WTC11 (cell line): ENCODE measurements around the gene ZNF608. TPM values are rescaled to one million over a fixed set of nuclear protein-coding genes. Genes with fewer than 3 reads are reported as not detected.

Experiments
- ATAC-seq: fragments of 200-7000 bp; cut with Tn5 transposase; 2 replicates; pipeline ENCODE4 v1.10.0; 2021; ENCODE audit warnings: mild to moderate bottlenecking, moderate library complexity
- CTCF ChIA-PET: fragments of 300-600 bp; sonication (Branson Sonifier 250); formaldehyde crosslinking; loops from one replicate; lab custom pipeline; 2021; ENCODE audit warnings: antibody characterized with exemption; lab: Charles Lee
- POLR2A ChIA-PET: fragments of 350-600 bp; sonication (Branson Sonifier 250); formaldehyde crosslinking; loops from one replicate; lab custom pipeline; 2021; ENCODE audit warnings: antibody characterized with exemption; lab: Charles Lee
- DNase-seq: peaks from one replicate; pipeline ENCODE4 v3.0.0; 2021; ENCODE audit warnings: low spot score
- H3K27ac Mint-ChIP-seq: 2 replicates; pipeline ENCODE4 v1.8.0; 2021; ENCODE audit warnings: mixed read lengths
- H3K27me3 Mint-ChIP-seq: 2 replicates; pipeline ENCODE4 v1.8.0; 2021; ENCODE audit warnings: low read depth, mild to moderate bottlenecking, moderate library complexity, mixed read lengths
- H3K36me3 Mint-ChIP-seq: 2 replicates; pipeline ENCODE4 v1.8.0; 2021; ENCODE audit warnings: mixed read lengths
- H3K4me1 Mint-ChIP-seq: 2 replicates; pipeline ENCODE4 v1.8.0; 2022; ENCODE audit warnings: mixed read lengths
- H3K4me3 Mint-ChIP-seq: 2 replicates; pipeline ENCODE4 v1.8.0; 2021; ENCODE audit warnings: mild to moderate bottlenecking, moderate library complexity, mixed read lengths
- H3K9me3 Mint-ChIP-seq: 2 replicates; pipeline ENCODE4 v1.8.0; 2021; ENCODE audit warnings: mixed read lengths
- GRHL2 ChIP-seq: fragments of 250-450 bp; sonication (Bioruptor Pico); IDR thresholded peaks from 2 replicates; pipeline ENCODE4 v1.8.0; 2022; ENCODE audit warnings: mild to moderate bottlenecking, moderate library complexity; ENCODE audit not compliant: insufficient replicate concordance, severe bottlenecking
- NR1H2 ChIP-seq: sonication (generic); formaldehyde crosslinking; IDR thresholded peaks from 2 replicates; pipeline ENCODE4 v1.9.0; 2021; ENCODE audit warnings: mild to moderate bottlenecking, moderate library complexity, missing genetic modification reagents
- NR3C1 ChIP-seq: sonication (generic); formaldehyde crosslinking; conservative IDR thresholded peaks from 2 replicates; pipeline ENCODE4 v1.8.1; 2023; ENCODE audit warnings: low read depth, mild to moderate bottlenecking, missing genetic modification reagents
- RELA ChIP-seq: sonication (generic); formaldehyde crosslinking; IDR thresholded peaks from 2 replicates; pipeline ENCODE4 v1.8.1; 2022; ENCODE audit warnings: missing genetic modification reagents, mild to moderate bottlenecking, borderline replicate concordance
- RORB ChIP-seq: fragments of 250-450 bp; sonication (Bioruptor Pico); IDR thresholded peaks from 2 replicates; pipeline ENCODE4 v1.9.0; 2021; ENCODE audit warnings: mild to moderate bottlenecking
- SP1 ChIP-seq: sonication (generic); formaldehyde crosslinking; conservative IDR thresholded peaks from 2 replicates; pipeline ENCODE4 v1.8.1; 2022; ENCODE audit warnings: missing genetic modification reagents
- TEAD1 ChIP-seq: sonication (generic); formaldehyde crosslinking; IDR thresholded peaks from 2 replicates; pipeline ENCODE4 v1.8.0; 2022; ENCODE audit warnings: mild to moderate bottlenecking, missing genetic modification reagents
- TP53 ChIP-seq: sonication (generic); formaldehyde crosslinking; IDR thresholded peaks from 2 replicates; pipeline ENCODE4 v1.8.1; 2023; ENCODE audit warnings: mild to moderate bottlenecking, missing genetic modification reagents
- ZNF396 ChIP-seq: fragments of 250-450 bp; sonication (Bioruptor Pico); IDR thresholded peaks from 2 replicates; pipeline ENCODE4 v1.8.0; 2021; ENCODE audit warnings: mild to moderate bottlenecking, moderate library complexity, borderline replicate concordance
- ZNF416 ChIP-seq: fragments of 250-450 bp; sonication (Bioruptor Pico); IDR thresholded peaks from 2 replicates; pipeline ENCODE4 v1.9.0; 2021; ENCODE audit warnings: mild to moderate bottlenecking, inconsistent platforms
- ZNF671 ChIP-seq: fragments of 250-450 bp; sonication (Bioruptor Pico); IDR thresholded peaks from 2 replicates; pipeline ENCODE4 v1.8.0; 2021; ENCODE audit warnings: mild to moderate bottlenecking
- total RNA-seq: library from RNA; stranded (reverse); gene quantifications from 3 replicates; pipeline ENCODE4 v1.2.3, GENCODE V29; 2021
- TF ChIP-seq, protein P1 (sequence below): sonication (generic); formaldehyde crosslinking; IDR thresholded peaks from 2 replicates; pipeline ENCODE4 v1.8.1; 2023; ENCODE audit warnings: mild to moderate bottlenecking, moderate library complexity, missing genetic modification reagents
- TF ChIP-seq, protein P2 (sequence below): sonication (generic); formaldehyde crosslinking; IDR thresholded peaks from 2 replicates; pipeline ENCODE4 v1.8.0; 2022; ENCODE audit warnings: mild to moderate bottlenecking, missing genetic modification reagents
- TF ChIP-seq, protein P3 (sequence below): sonication (generic); formaldehyde crosslinking; IDR thresholded peaks from 2 replicates; pipeline ENCODE4 v1.8.1; 2023; ENCODE audit warnings: mild to moderate bottlenecking, missing genetic modification reagents
- TF ChIP-seq, protein P4 (sequence below): sonication (generic); formaldehyde crosslinking; IDR thresholded peaks from 2 replicates; pipeline ENCODE4 v1.8.1; 2022; ENCODE audit warnings: mild to moderate bottlenecking, moderate library complexity, missing genetic modification reagents
- TF ChIP-seq, protein P5 (sequence below): sonication (generic); formaldehyde crosslinking; IDR thresholded peaks from 2 replicates; pipeline ENCODE4 v1.8.0; 2022; ENCODE audit warnings: mild to moderate bottlenecking, missing genetic modification reagents
- TF ChIP-seq, protein P6 (sequence below): sonication (generic); formaldehyde crosslinking; IDR thresholded peaks from 2 replicates; pipeline ENCODE4 v1.8.0; 2022; ENCODE audit warnings: missing genetic modification reagents

The ZNF608 gene
- total RNA-seq, 1 experiment from 2014 or later, result 40.6 TPM

DNA sequence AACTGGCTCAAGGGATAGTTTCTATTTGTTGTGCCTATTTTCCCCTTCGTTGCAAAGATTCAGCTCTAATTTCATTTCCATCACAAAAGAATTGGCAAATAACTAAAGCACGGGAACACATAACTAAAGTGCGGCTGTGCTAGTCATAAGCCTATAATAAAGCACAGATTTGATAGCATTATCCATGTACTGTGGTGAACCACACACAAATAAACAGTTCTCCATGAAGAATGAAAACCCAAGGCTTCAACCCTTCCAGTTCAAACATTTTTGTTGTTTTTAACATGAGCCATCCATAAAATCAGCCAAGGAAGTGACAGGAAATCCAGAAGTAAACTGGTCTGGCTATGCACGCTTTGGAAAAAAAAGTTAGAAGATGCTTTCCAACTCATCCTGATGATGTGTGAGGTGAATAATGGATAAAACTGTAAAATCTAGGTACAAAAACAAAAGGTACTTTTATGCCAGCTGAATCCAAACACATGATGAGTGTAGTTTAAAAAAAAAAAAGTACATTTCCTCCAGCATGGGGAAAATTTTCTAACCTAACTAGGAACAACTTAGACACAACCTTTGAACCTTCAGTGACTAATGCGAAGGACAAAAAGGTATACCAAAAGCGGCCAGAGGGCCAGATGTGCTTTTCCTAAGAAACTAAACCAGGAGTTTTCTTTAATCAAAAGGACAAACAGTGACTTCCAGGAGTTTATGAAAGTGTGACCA is 10.2 kb downstream of the ZNF608 start:
- Mint-ChIP-seq H3K9me3 (peaks cover under 1% of the 10 kb centered on the region), H3K27me3 (0 out of 2 replicates have a peak, but pooled peaks cover 1% of the 10 kb centered on the region), H3K4me1 (no peaks in the 10 kb centered on the region; the same call in none of the 2 replicates), H3K4me3 (peak overlapping the region; percentile 50), H3K27ac (peak overlapping the region; percentile 93), H3K36me3 (no peaks in the 10 kb centered on the region; the same call in 1 of the 2 replicates)
- no peak for TF ChIP-seq ZNF416
- no peak for TF ChIP-seq TP53
- TF ChIP-seq, protein P1, sequence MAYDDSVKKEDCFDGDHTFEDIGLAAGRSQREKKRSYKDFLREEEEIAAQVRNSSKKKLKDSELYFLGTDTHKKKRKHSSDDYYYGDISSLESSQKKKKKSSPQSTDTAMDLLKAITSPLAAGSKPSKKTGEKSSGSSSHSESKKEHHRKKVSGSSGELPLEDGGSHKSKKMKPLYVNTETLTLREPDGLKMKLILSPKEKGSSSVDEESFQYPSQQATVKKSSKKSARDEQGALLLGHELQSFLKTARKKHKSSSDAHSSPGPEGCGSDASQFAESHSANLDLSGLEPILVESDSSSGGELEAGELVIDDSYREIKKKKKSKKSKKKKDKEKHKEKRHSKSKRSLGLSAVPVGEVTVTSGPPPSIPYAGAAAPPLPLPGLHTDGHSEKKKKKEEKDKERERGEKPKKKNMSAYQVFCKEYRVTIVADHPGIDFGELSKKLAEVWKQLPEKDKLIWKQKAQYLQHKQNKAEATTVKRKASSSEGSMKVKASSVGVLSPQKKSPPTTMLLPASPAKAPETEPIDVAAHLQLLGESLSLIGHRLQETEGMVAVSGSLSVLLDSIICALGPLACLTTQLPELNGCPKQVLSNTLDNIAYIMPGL, result no peak
- no peak for DNase-seq
- ChIA-PET POLR2A (interaction anchor here (1.6 kb wide), 1 partner anchor 12 kb away, joined by 6 read pairs; no protein-coding TSS in a partner anchor), CTCF (no interaction called here)
- ATAC-seq, result no peak

DNA sequence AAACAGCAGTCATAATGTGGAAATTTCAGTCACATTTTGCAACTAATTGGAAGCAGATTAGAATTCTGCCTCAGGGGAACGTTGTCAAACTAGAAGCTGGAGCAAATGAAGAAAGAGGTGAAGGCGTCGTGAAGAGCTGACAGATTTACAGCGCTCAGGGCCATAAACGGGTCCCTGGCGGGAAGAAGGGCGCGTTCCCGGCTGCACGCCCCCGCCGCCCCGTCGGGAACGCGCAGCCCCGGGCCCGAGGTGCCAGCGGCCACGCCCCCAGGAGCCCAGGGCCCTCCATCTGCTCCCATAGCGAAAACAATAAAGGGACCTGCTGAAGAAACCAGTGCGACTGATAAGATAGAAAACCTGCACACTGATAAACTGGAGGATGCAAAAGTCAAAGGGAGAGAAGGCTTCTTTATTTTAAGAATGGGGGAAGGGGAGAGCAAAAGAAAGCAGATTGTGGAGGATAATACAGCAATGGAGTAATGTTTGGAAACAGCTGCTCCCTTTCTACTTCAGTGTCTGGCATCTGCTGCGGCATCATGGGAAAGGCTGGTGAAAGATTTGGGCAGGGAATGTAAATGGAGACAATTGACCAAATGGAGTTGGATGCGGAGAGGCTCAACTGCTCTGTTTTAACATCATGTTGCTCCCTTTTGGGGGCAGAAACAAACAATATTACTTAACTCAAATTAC is 11.1 kb downstream of the ZNF608 start:
- H3K4me1 Mint-ChIP-seq, result peaks cover 5% of the 10 kb centered on the region
- TF ChIP-seq, protein P2, sequence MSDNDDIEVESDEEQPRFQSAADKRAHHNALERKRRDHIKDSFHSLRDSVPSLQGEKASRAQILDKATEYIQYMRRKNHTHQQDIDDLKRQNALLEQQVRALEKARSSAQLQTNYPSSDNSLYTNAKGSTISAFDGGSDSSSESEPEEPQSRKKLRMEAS (CRISPR knock-in tag), result peak; percentile 62; the same call in 1 of the 2 replicates
- TF ChIP-seq TEAD1 (CRISPR knock-in tag), result no peak
- no peak for TF ChIP-seq NR1H2 (CRISPR knock-in tag)
- TF ChIP-seq, protein P3, sequence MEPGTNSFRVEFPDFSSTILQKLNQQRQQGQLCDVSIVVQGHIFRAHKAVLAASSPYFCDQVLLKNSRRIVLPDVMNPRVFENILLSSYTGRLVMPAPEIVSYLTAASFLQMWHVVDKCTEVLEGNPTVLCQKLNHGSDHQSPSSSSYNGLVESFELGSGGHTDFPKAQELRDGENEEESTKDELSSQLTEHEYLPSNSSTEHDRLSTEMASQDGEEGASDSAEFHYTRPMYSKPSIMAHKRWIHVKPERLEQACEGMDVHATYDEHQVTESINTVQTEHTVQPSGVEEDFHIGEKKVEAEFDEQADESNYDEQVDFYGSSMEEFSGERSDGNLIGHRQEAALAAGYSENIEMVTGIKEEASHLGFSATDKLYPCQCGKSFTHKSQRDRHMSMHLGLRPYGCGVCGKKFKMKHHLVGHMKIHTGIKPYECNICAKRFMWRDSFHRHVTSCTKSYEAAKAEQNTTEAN, result no peak
- TF ChIP-seq SP1 (CRISPR knock-in tag), result peak; percentile 35; the same call in 1 of the 2 replicates
- TF ChIP-seq, protein P4, sequence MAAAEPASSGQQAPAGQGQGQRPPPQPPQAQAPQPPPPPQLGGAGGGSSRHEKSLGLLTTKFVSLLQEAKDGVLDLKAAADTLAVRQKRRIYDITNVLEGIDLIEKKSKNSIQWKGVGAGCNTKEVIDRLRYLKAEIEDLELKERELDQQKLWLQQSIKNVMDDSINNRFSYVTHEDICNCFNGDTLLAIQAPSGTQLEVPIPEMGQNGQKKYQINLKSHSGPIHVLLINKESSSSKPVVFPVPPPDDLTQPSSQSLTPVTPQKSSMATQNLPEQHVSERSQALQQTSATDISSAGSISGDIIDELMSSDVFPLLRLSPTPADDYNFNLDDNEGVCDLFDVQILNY (CRISPR knock-in tag), result 0 out of 2 replicates have a peak, but pooled peaks have one; percentile 51
- TF ChIP-seq ZNF671 (CRISPR knock-in tag), result no peak
- TF ChIP-seq RORB (CRISPR knock-in tag), result no peak
- no peak for TF ChIP-seq RELA (CRISPR knock-in tag)
- H3K9me3 Mint-ChIP-seq, result no peaks in the 10 kb centered on the region
- no peaks in the 10 kb centered on the region for H3K36me3 Mint-ChIP-seq
- ChIA-PET POLR2A (interaction anchor here (0.6 to 1.6 kb wide), 2 partner anchors 13 to 16 kb away, joined by 3 to 6 read pairs; no protein-coding TSS in a partner anchor), CTCF (no interaction called here)
- peak overlapping the region; percentile 93 for H3K27ac Mint-ChIP-seq
- DNase-seq, result peak; percentile 71
- peak; percentile 65 for ATAC-seq
- no peaks in the 10 kb centered on the region for H3K27me3 Mint-ChIP-seq
- H3K4me3 Mint-ChIP-seq, result peak overlapping the region; percentile 54

DNA sequence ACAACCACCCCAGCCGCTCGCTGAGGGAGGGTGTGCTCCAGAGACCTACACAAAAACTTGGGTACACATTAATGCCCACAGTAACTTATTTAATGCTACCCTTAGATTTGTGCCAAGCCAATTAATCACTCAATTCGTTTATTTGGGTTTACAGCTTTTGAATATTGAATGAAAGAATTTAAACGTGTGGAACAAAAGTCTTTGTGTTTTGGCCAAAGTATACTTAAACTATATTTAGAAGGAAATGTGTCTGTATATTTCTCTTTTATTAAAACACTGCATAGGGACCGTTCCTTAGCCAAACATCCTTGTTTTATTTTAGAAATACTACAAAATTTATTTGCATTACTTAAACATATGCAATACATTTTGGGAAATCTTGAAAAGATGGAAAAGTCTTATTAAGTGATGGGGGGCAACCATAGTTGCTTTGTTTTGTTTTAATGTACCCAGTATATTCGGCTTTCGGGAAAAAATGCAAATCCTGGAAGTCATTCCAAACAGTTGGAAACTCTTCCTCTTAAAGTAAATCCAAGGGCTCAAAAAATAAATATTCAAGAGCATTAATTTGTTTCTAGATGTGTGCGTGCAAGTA is 11.8 kb downstream of the ZNF608 start:
- H3K36me3 Mint-ChIP-seq, result no peaks in the 10 kb centered on the region
- TF ChIP-seq, protein P5, sequence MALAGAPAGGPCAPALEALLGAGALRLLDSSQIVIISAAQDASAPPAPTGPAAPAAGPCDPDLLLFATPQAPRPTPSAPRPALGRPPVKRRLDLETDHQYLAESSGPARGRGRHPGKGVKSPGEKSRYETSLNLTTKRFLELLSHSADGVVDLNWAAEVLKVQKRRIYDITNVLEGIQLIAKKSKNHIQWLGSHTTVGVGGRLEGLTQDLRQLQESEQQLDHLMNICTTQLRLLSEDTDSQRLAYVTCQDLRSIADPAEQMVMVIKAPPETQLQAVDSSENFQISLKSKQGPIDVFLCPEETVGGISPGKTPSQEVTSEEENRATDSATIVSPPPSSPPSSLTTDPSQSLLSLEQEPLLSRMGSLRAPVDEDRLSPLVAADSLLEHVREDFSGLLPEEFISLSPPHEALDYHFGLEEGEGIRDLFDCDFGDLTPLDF, result no peak
- TF ChIP-seq NR3C1 (no peak), ZNF396 (no peak), GRHL2 (CRISPR knock-in tag) (no peak)
- TF ChIP-seq, protein P6, sequence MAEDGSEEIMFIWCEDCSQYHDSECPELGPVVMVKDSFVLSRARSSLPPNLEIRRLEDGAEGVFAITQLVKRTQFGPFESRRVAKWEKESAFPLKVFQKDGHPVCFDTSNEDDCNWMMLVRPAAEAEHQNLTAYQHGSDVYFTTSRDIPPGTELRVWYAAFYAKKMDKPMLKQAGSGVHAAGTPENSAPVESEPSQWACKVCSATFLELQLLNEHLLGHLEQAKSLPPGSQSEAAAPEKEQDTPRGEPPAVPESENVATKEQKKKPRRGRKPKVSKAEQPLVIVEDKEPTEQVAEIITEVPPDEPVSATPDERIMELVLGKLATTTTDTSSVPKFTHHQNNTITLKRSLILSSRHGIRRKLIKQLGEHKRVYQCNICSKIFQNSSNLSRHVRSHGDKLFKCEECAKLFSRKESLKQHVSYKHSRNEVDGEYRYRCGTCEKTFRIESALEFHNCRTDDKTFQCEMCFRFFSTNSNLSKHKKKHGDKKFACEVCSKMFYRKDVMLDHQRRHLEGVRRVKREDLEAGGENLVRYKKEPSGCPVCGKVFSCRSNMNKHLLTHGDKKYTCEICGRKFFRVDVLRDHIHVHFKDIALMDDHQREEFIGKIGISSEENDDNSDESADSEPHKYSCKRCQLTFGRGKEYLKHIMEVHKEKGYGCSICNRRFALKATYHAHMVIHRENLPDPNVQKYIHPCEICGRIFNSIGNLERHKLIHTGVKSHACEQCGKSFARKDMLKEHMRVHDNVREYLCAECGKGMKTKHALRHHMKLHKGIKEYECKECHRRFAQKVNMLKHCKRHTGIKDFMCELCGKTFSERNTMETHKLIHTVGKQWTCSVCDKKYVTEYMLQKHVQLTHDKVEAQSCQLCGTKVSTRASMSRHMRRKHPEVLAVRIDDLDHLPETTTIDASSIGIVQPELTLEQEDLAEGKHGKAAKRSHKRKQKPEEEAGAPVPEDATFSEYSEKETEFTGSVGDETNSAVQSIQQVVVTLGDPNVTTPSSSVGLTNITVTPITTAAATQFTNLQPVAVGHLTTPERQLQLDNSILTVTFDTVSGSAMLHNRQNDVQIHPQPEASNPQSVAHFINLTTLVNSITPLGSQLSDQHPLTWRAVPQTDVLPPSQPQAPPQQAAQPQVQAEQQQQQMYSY, result no peak
- TF ChIP-seq, all 79 proteins: peak for 0
- no peak for ATAC-seq
- peak overlapping the region; percentile 54 for H3K4me3 Mint-ChIP-seq
- no peaks in the 10 kb centered on the region for H3K27me3 Mint-ChIP-seq
- POLR2A ChIA-PET, result interaction anchor here (1.6 kb wide), 1 partner anchor 14 kb away, joined by 6 read pairs; no protein-coding TSS in a partner anchor
- DNase-seq, result no peak
- peak overlapping the region; percentile 88 for H3K27ac Mint-ChIP-seq
- peaks cover 11% of the 10 kb centered on the region for H3K4me1 Mint-ChIP-seq
- no peaks in the 10 kb centered on the region for H3K9me3 Mint-ChIP-seq
- CTCF ChIA-PET, result no interaction called here
